Skeletal muscle satellite cell (primary cell): Measurements from ENCODE around the gene ATE1.
"Not testable (repeated sequence)": the region's sequence is repeated elsewhere in the genome, so short reads cannot be mapped to it uniquely, and the experiment has no call there.

ENCODE experiments used
- H3K27me3 ChIP-seq: 2 replicates; pipeline ENCODE4 v1.7.0; 2013; ENCODE audit warnings: low read length; ENCODE audit not compliant: control insufficient read depth, insufficient read depth
- H3K36me3 ChIP-seq: 2 replicates; pipeline ENCODE4 v1.7.0; 2013; ENCODE audit warnings: mild to moderate bottlenecking, control low read depth, low read length; ENCODE audit not compliant: insufficient read depth
- H3K4me1 ChIP-seq: 2 replicates; pipeline ENCODE4 v1.7.0; 2013; ENCODE audit warnings: low read length; ENCODE audit not compliant: control insufficient read depth, insufficient read depth
- H3K4me2 ChIP-seq: 2 replicates; pipeline ENCODE4 v1.7.0; 2013; ENCODE audit warnings: mild to moderate bottlenecking, low read length
- H3K4me3 ChIP-seq: 2 replicates; pipeline ENCODE4 v1.7.0; 2013; ENCODE audit warnings: low read length
- H3K9ac ChIP-seq: 2 replicates; pipeline ENCODE4 v1.7.0; 2013; ENCODE audit warnings: mild to moderate bottlenecking, low read depth, low read length, moderate library complexity
- H3K9me3 ChIP-seq: replicated peaks from 2 replicates; pipeline ENCODE4 v1.7.0; 2013; ENCODE audit warnings: mild to moderate bottlenecking, control low read depth, low read length

The ATE1 gene

DNA sequence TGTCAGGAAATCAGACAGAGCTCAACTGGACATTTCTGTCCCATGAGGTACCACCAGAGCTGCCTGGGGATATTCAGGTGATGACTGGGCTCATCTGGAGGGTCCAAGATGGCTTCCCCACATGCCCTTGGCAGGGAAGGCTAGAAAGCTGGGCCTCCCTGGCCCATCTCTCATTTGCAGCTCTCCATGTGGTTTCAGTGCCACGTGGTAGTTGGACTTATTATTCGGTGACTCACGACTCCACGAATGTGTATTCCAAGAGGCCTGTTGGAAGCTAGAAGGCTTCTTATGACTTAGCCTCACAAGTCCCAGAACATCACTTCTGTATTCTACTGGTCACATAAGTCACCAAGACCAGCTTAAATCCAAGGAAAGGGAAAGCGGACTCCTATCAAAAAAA is 24.4 kb upstream of the ATE1 start:
- Histone ChIP-seq H3K4me1 (peaks cover 13% of the 10 kb centered on the region), H3K9me3 (no peaks in the 10 kb centered on the region), H3K27me3 (no peaks in the 10 kb centered on the region), H3K36me3 (peaks cover 6% of the 10 kb centered on the region), H3K9ac (no peak overlapping the region), H3K4me2 (no peak overlapping the region), H3K4me3 (no peak overlapping the region)

DNA sequence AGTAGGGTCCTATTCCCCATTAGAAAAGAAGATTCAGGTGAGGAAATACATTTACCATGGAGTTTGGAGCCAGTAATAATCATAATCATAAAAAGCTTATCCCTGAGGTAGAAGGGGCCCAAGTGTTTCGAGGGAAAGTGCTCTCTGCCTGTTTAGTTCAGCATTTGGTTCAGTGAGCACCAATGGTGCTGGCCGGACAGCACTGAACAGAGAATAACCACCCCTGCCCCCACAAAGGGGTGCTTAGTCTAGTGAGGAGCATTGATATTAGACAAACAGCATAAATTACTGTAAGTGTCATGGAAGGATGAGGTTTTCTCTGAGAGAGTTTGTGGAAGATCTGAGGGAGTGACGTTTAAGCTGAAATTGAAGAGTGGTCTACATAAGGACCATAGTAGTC is 21.6 kb upstream of the ATE1 start:
- H3K4me2 ChIP-seq = no peak overlapping the region
- no peaks in the 10 kb centered on the region for H3K27me3 ChIP-seq
- no peaks in the 10 kb centered on the region for H3K4me1 ChIP-seq
- H3K36me3 ChIP-seq = no peaks in the 10 kb centered on the region
- no peaks in the 10 kb centered on the region for H3K9me3 ChIP-seq
- H3K4me3 ChIP-seq = no peak overlapping the region
- H3K9ac ChIP-seq = no peak overlapping the region

DNA sequence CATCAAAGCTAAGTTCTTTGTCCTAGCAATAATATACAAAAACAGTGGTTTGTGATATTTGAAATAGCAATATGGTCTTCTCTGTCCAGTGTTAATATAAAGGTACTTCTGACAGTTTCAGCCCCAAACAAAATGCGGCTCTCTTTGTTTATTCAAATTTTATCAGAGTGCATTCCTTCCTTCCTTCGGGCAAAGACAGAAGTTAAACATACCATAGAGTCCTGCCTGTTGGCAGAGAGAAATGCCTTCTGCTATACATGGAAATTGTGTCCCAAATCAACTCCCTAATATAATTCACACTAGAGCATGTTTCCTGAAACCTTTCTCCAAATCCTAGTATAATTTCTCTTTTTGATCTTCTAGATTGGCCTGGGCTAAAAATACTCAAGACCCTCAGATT is 21.2 kb upstream of the ATE1 start:
- Histone ChIP-seq H3K9me3 (no peaks in the 10 kb centered on the region), H3K27me3 (no peaks in the 10 kb centered on the region), H3K36me3 (no peaks in the 10 kb centered on the region), H3K4me2 (no peak overlapping the region), H3K9ac (no peak overlapping the region), H3K4me3 (no peak overlapping the region), H3K4me1 (no peaks in the 10 kb centered on the region)

DNA sequence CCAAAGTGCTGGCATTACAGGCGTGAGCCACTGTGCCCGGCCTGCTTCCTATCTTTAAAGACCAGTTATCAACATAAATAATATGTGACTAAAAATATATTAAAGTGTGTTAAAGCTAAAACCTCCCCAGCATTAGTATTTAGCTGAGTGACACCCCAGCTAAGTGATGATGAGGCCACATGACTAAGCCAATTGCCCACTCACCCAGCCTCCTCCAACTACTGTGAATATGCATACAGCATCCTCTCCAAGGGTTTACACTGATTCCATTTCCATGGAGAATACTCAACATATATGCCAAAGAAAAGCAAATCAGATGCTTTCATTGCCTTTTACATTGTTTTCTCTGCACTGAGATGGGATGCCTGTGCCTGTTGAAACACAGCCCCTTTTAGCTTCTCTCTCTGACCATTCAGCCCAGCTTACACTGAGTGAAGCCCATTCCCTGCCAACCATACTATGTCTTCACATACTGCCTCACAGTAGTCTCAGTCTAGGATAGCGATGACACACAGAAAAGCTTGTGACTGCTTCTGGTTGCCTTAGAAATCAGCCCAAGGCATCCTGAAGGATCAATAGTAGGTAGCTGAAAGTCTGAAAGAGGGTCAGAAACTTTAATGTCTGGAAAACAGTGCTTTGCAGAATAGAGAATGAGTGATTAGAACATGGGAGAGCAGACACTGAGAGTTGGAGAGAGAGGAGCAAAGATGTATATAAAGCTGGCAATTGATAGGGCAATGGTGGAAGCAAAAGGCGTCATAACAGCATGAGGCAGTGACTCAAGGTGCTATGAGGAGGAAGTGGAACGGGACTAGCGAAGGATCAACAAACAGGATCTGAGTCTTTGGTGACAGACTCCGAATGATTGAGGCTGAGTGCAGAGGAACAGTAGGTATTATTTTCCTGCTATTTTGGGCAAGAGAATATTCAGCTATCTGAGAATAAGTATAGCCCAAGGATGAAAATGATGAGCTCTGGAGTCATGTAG is 19.8 kb upstream of the ATE1 start:
- no peaks in the 10 kb centered on the region for H3K27me3 ChIP-seq
- no peaks in the 10 kb centered on the region for H3K36me3 ChIP-seq

DNA sequence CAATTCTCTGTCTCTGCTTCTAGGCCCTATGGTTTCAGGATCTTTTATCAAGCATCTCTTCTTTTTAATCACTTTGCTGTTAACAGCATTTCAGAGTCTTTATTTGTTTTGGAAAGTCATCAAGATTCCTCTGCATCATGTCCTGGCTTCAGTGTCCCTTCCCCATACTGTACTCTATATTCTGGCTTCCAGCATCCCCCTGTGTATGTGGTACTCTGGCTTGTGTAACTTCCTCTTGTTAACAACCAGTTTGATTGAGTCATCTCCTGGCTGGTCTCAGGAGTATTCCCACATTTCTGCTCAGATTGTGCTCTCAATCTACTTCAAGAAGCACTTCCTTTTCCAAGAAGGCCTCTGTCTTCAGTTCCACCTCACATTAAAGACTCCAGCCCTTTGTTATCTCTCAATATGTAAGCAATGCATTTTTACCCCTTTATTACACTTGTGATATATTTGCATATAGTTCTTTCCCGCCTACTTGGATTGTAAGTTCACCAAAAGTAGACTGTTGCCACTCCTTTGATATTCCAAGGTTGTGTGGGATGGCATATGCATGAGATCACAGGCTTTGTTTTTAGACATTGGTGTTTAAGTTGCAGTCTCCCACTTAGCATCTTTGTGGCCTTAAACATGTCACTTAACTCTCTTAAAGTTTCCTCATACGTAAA is 15.1 kb upstream of the ATE1 start:
- H3K27me3 ChIP-seq = no peaks in the 10 kb centered on the region
- H3K4me3 ChIP-seq = no peak overlapping the region
- no peak overlapping the region for H3K9ac ChIP-seq
- H3K9me3 ChIP-seq = no peaks in the 10 kb centered on the region
- peaks cover 16% of the 10 kb centered on the region for H3K4me1 ChIP-seq
- peak overlapping the region; percentile 19 for H3K4me2 ChIP-seq
- H3K36me3 ChIP-seq = no peaks in the 10 kb centered on the region

More for the DNA sequence above, 19.8 kb upstream of the ATE1 start:
- Histone ChIP-seq H3K9ac (no peak overlapping the region), H3K4me1 (peaks cover 9% of the 10 kb centered on the region), H3K4me3 (no peak overlapping the region), H3K4me2 (no peak overlapping the region), H3K9me3 (no peaks in the 10 kb centered on the region)

DNA sequence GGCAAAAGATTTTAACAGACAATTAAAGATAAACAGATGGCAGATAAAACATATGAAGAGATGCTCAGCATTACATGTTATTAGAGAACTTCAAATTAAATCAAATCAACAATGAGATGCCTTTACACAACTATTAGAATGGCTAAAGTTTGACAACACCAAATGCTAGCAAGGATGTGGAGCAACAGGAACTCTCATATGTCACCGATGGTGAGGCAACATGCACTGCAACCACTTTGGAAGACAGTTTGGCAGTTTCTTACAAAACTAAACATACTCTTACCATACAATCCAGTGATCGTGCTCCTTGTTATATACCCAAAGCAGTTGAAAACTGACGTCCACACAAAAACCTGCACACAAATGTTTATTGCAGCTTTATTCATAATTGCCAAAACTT is 13.7 kb upstream of the ATE1 start:
- H3K9ac ChIP-seq = no peak overlapping the region
- no peak overlapping the region for H3K4me3 ChIP-seq
- peaks cover 16% of the 10 kb centered on the region for H3K4me1 ChIP-seq
- H3K27me3 ChIP-seq = no peaks in the 10 kb centered on the region
- no peaks in the 10 kb centered on the region for H3K9me3 ChIP-seq
- no peaks in the 10 kb centered on the region for H3K36me3 ChIP-seq
- no peak overlapping the region for H3K4me2 ChIP-seq

DNA sequence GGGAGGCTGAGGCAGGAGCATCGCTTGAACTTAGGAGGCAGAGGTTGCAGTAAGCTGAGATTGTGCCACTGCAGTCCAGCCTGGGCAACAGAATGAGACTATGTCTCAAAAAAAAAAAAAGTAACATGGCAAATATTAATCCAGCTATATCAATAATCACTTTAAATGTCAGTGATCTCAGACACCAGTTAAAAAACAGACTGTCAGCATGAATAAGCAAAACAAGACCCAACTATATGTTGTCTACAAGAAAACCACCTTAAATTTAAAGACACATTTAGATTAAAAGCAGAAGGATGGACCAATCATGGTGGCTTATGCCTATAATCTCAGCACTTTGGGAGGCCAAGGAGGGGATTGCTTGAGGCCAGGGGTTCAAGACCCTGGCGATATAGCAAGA is 8.5 kb upstream of the ATE1 start:
- H3K4me3 ChIP-seq = no peak overlapping the region
- H3K4me1 ChIP-seq = no peaks in the 10 kb centered on the region
- no peaks in the 10 kb centered on the region for H3K36me3 ChIP-seq
- no peak overlapping the region for H3K4me2 ChIP-seq
- H3K9me3 ChIP-seq = no peaks in the 10 kb centered on the region
- H3K27me3 ChIP-seq = no peaks in the 10 kb centered on the region
- H3K9ac ChIP-seq = no peak overlapping the region

DNA sequence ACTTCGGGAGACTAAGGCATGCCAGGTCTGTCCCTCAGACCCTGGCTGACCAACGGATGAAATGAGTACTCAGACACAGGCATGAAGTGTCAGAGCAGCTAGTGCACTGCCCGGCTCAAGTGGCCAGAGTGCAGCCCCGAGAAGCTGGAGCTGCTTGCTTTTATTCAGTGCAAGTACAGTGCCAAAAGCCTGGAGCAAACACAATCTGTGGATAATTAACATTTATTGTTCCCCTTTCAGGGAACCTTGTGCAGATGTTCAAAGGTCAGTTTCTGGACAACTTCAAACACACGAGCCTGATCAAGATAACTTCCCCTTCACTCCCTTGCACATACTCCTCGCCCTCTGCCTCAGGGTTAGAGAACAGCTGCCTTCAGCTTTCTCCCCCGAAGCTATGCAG is 7.9 kb upstream of the ATE1 start:
- H3K4me2 ChIP-seq = no peak overlapping the region
- H3K9ac ChIP-seq = no peak overlapping the region
- no peaks in the 10 kb centered on the region for H3K27me3 ChIP-seq
- H3K36me3 ChIP-seq = no peaks in the 10 kb centered on the region
- H3K4me3 ChIP-seq = no peak overlapping the region
- no peaks in the 10 kb centered on the region for H3K9me3 ChIP-seq
- H3K4me1 ChIP-seq = no peaks in the 10 kb centered on the region

DNA sequence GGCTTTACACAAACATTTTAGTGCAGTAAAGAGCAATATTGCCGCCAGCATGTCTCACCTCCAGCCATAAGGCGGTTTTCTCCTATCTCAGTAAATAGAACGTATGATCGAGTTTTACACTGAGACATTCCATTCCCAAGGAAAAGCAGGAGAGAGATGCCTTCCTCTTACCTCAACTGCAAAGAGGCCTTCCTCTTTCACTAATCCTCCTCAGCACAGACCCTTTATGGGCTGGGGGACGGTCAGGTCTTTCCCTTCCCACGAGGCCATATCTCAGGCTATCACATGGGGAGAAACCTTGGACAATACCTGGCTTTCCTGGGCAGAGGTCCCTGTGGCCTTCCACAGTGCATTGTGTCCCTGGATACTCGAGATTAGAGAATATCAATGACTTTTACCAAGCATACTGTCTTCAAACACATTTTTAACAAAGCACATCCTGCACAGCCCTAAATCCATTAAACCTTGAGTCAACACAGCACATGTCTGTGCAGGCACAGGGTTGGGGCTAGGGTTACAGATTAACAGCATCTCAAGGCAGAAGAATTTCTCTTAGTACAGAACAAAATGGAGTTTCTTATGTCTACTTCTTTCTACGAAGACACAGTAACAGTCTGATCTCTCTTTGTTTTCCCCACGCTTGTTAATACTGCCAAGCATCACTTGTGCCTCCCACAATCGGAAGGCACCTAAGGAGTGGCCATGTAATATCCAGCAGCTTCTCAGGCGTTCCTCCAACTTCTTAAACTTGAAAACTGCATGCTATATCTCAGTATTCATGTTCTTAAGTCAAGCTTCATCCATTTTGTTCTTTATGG is 2.6 kb upstream of the ATE1 start:
- not testable (repeated sequence) for H3K4me1 ChIP-seq, H3K4me3 ChIP-seq, H3K4me2 ChIP-seq, H3K9ac ChIP-seq, H3K9me3 ChIP-seq, H3K36me3 ChIP-seq, H3K27me3 ChIP-seq

DNA sequence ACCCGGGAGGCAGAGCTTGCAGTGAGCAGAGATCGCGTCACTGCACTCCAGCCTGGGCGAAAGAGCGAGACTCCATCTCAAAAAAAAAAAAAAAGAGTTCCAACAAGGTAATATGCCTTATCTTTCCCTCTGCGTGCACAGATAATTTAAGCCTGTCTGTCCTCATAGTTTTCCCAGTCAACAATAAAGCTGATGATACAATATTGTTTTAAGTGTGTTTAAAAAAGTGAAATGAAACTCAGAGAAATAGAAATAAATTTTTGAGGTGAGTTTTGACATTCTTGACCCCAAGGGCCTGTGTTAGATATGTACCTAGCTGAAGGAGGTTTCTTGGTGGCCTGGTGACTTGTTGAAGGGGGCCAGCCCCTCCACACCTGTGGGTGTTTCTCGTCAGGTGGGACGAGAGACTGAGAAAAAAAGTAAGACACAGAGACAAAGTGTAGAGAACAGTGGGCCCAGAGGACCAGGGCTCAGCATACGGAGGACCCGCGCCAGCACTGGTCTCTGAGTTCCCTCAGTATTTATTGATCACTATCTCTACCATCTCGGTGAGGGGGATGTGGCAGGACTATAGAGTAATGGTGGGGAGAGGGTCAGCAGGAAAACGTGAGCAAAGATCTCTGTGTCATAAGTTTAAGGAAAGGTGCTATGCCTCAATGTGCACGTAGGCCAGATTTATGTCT is 1.9 kb upstream of the ATE1 start:
- H3K4me3 ChIP-seq = not testable (repeated sequence)

DNA sequence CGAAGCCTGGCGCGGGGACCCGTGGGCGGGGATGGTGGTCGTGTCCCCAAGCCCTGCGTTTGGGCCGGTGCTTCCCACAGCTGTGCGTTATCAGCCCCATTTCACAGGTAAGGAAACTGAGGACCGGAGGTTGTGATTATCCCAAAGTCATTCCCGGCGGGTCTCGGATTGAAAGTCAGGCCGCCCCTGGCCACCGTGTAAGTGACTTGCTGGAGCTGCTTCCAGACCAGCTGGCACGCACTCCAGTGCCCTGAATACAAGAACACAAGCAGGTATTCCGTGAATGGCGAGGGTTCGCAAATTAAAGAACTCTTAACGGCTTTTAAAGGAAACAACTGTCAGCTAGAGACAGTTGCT is 675 bp upstream of the ATE1 start:
- Histone ChIP-seq H3K36me3 (peaks cover 3% of the 10 kb centered on the region), H3K9ac (peak overlapping the region; percentile 98), H3K27me3 (no peaks in the 10 kb centered on the region), H3K4me2 (peak overlapping the region; percentile 86), H3K9me3 (no peaks in the 10 kb centered on the region), H3K4me1 (peaks cover 6% of the 10 kb centered on the region), H3K4me3 (peak overlapping the region; percentile 92)

More for the DNA sequence above, 1.9 kb upstream of the ATE1 start:
- not testable (repeated sequence) for H3K9ac ChIP-seq, H3K4me2 ChIP-seq, H3K36me3 ChIP-seq, H3K9me3 ChIP-seq, H3K27me3 ChIP-seq, H3K4me1 ChIP-seq
